Psoas muscle (tissue), 8 donors: ENCODE data around the gene PDAP1. TPM values are rescaled to one million over a fixed set of nuclear protein-coding genes. Genes with fewer than 3 reads are reported as not detected.

Experiments used
- ATAC-seq, 4 donors: fragments of 200-7000 bp; cut with Tn5 transposase; one replicate each; pipeline ENCODE4 v1.9.1; 2020; ENCODE audit warnings: moderate library complexity in 3 of 4, mild to moderate bottlenecking in 2 of 4
- DNase-seq, 2 donors: peaks; one replicate each; pipeline ENCODE4 v3.0.0-alpha.2; 2020
- H3K27ac ChIP-seq: fragments of 200-600 bp; one replicate; pipeline ENCODE4 v1.8.0; 2022
- H3K27me3 ChIP-seq, 3 donors: fragments of 200-600 bp in 1 of 3; one replicate each; pipeline versions ENCODE4 v1.6.1 to v1.8.0; 2013 to 2022; ENCODE audit warnings: low read length in 2 of 3, mild to moderate bottlenecking in 2 of 3, moderate library complexity in 1 of 3; ENCODE audit not compliant: insufficient read depth in 3 of 3
- H3K36me3 ChIP-seq, 2 donors: fragments of 200-600 bp in 1 of 2; one replicate each; pipeline versions ENCODE4 v1.6.1 to v1.8.0; 2013 to 2022; ENCODE audit warnings: low read depth in 1 of 2, mild to moderate bottlenecking in 1 of 2, moderate library complexity in 1 of 2; ENCODE audit not compliant: insufficient read depth in 1 of 2
- H3K4me1 ChIP-seq: fragments of 200-600 bp; one replicate; pipeline ENCODE4 v1.8.0; 2022
- H3K4me3 ChIP-seq: fragments of 200-600 bp; one replicate; pipeline ENCODE4 v1.8.0; 2022; ENCODE audit warnings: mild to moderate bottlenecking
- H3K9me3 ChIP-seq: fragments of 200-600 bp; one replicate; pipeline ENCODE4 v1.8.0; 2022
- CTCF ChIP-seq: fragments of 200-600 bp; IDR thresholded peaks from one replicate; pipeline ENCODE4 v1.8.0; 2022; ENCODE audit warnings: antibody characterized with exemption
- WGBS, 3 donors: extraction: QIAGEN DNeasy Blood & Tissue Kit; methylation state at CpG; one replicate each; pipeline versions ENCODE4 v1.1.6 to v1.1.7; 2013; 5-methylcytosine and 5-hydroxymethylcytosine counted together
- intact Hi-C, 2 donors: fragments of 100-400 bp; cut with DNase I; formaldehyde crosslinking; loops; one replicate each; pipeline versions ENCODE4 v1.11.0 to v1.14.2; 2022
- long read RNA-seq, 2 donors: library from polyadenylated mRNA; unstranded; transcript quantifications; one replicate each; pipeline ENCODE4 v2.0.0, GENCODE V29; 2021
- polyA plus RNA-seq, 3 donors: library from polyadenylated mRNA; stranded (reverse); fragments of 200-250 nt; gene quantifications; one replicate each; pipeline ENCODE4 v1.2.3, GENCODE V29; 2013
- total RNA-seq, 4 donors: library from RNA; stranded (reverse); fragmentation: NEBNext Ultra II Directional in 2 of 4; extraction: Animal tissue kit (Norgen Biotek cat#: 25700) in 2 of 4; gene quantifications; one replicate each; pipeline versions ENCODE4 v1.2.1 to v1.2.4, GENCODE V29; 2021 to 2023
- donor health status: healthy with polysubstance abuse.
- donor health status: DM: no; HTN: no; CAD: no; lungs with moderate emphysema.
- donor health status: Bipolar disorder and iron deficiency.
- donor health status: healthy.
- donor health status: DM: yes; HTN: yes; CAD: no.
- donor health status: DM: no; HTN: no; CAD: no.
- donor health status: DM: no; HTN: no; CAD: no.
- donor health status: DM: yes; HTN: yes; CAD: no.

PDAP1 gene, protein sequence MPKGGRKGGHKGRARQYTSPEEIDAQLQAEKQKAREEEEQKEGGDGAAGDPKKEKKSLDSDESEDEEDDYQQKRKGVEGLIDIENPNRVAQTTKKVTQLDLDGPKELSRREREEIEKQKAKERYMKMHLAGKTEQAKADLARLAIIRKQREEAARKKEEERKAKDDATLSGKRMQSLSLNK
- total RNA-seq (100 to 1,000 TPM; 131 to 174 (median 172) TPM), polyA plus RNA-seq (100 to 1,000 TPM; 257 to 437 (median 436) TPM)
- long read RNA-seq, donor 1, transcript PDAP1-201 (6 exons, 2,546 nt), result major isoform, 67 of 90 reads
- long read RNA-seq, donor 1, partial matches to known transcripts, result 5 of 90 reads
- long read RNA-seq, donor 1, other reads (novel, unspliced or antisense), result 18 of 90 reads
- long read RNA-seq, donor 2, transcript PDAP1-201 (6 exons, 2,546 nt), result major isoform, 95 of 126 reads
- long read RNA-seq, donor 2, partial matches to known transcripts, result 10 of 126 reads
- long read RNA-seq, donor 2, other reads (novel, unspliced or antisense), result 21 of 126 reads

- Histone ChIP-seq H3K27me3 (no peaks in the 10 kb centered on the region), H3K9me3 (no peaks in the 10 kb centered on the region), H3K4me1 (peaks cover 29% of the 10 kb centered on the region), H3K4me3 (peak within 1 kb of the TSS; percentile 95), H3K27ac (peak within 1 kb of the TSS; percentile 88), H3K36me3 (peaks cover 9 to 55% of the 10 kb centered on the region in 2 donors)
- intact Hi-C loops, result no loop called here
- ATAC-seq, result peak; percentile 94 to 96 (median 94)
- no peak for TF ChIP-seq CTCF
- DNase-seq, result peak; percentile 95 to 98
- WGBS, 3 donors, result 0% methylated on average over 62 to 72 of the region's 72 CpGs
These were observed at the start of gene PDAP1, which contains the start of gene BUD31 for GRCh38 chr7:99408379-99409191. Gene PDAP1, minus strand, starts transcription at chr7:99408597. Its CDS starts 49 bp downstream, at chr7:99408548. Gene BUD31, plus strand, starts transcription at chr7:99408969. Its CDS starts 2,124 bp downstream, at chr7:99411093.

DNA sequence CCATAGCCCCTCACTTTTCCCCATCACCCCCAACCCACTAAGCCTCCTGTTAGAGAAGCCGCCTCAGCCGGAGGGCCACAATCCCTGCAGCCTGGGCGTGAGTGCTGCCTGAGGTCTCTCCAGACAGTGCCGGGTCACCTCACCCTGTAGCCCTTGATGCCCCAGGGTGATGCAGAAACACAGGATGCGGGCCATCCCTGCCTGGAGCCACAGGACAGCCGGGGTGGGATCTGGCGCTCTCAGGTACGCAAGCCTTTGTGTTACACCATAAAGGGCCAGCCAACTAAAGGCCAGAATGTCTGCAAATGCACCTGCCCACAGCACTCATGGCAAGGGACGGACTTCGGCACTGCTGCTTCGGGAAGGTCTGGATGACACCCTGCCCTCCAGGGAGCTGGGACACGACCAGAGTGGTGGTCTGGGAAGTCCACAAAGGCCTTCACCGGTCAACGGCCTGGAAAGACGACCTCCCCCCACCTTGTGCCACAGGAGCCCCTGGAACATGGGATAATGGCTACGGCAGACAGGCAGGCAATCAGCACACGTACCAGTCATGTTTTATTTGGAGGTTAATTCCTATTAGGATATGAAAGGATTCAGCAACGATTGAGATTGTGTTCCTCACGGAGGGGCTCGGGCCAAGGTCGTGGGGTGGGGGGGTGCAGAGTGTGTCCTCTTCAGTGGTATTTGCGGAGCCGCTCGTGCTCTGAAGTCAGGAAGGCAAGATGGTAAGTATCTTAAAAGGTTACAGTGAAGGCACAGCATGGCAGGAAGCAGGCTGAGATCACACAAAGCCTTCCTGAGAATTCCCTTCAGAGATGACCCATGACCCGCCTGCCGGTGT lies 49.5 kb upstream of the PDAP1 start:
- Histone ChIP-seq H3K9me3 (no peaks in the 10 kb centered on the region), H3K4me3 (no peak overlapping the region), H3K4me1 (peaks cover 13% of the 10 kb centered on the region), H3K27ac (no peak overlapping the region), H3K27me3 (no peaks in the 10 kb centered on the region), H3K36me3 (peaks cover 3 to 83% of the 10 kb centered on the region in 2 donors)
- TF ChIP-seq CTCF, result no peak
- peak in 1 of 4 donors; percentile 4 for ATAC-seq
- peak in 1 of 2 donors; percentile 40 for DNase-seq
- WGBS, 3 donors, result 63 to 68% (median 68%) methylated on average over 26 of the region's 26 CpGs
- intact Hi-C loops, result loop anchor here in 1 of 2 donors (2.0 kb wide), 1 partner anchor 35 kb away; no protein-coding TSS in a partner anchor

GRCh38 chr7:99457050-99457649 lies 48.8 kb upstream of the PDAP1 start:
- Histone ChIP-seq H3K4me3 (no peak overlapping the region), H3K9me3 (no peaks in the 10 kb centered on the region), H3K4me1 (peaks cover 7% of the 10 kb centered on the region), H3K36me3 (peaks cover 3 to 84% of the 10 kb centered on the region in 2 donors), H3K27me3 (no peaks in the 10 kb centered on the region), H3K27ac (no peak overlapping the region)
- DNase-seq (peak in 1 of 2 donors; percentile 13), ATAC-seq (peak in 1 of 4 donors; percentile 32)
- intact Hi-C loops, result loop anchor here in 1 of 2 donors (2.0 kb wide), 1 partner anchor 34 kb away; no protein-coding TSS in a partner anchor
- TF ChIP-seq CTCF, result no peak
- 57 to 70% (median 63%) methylated on average over 6 of the region's 6 CpGs for WGBS, 3 donors

DNA sequence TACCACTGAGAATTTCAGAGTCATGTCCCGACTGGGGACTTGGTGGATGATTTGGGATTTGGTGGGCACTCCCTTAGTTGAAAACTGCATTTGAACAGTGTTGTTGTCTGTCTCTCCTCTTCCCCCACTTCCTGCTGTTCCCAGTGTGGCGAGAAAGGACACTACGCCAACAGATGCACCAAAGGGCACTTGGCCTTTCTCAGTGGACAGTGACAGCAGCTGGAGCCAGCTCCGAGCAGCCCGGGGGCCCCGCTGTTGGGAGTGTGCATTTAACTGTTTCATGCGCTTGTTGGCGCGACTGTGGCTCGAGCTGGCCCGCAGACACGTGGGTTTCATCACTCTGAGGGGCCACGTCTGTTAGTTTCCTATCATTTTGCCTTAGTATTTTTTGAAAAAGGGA lies 47.9 kb upstream of the PDAP1 start:
- no peak for TF ChIP-seq CTCF
- ATAC-seq, result no peak
- H3K4me1 ChIP-seq, result peaks cover 6% of the 10 kb centered on the region
- no peaks in the 10 kb centered on the region for H3K27me3 ChIP-seq
- DNase-seq, result no peak
- peaks cover 3 to 92% of the 10 kb centered on the region in 2 donors for H3K36me3 ChIP-seq
- WGBS, 3 donors, result 43 to 63% (median 50%) methylated on average over 13 of the region's 13 CpGs
- no peak overlapping the region for H3K4me3 ChIP-seq
- intact Hi-C loops, result loop anchor here in 1 of 2 donors (2.0 kb wide), 1 partner anchor 33 kb away; no protein-coding TSS in a partner anchor
- H3K9me3 ChIP-seq, result no peaks in the 10 kb centered on the region
- no peak overlapping the region for H3K27ac ChIP-seq
